GM12865 (cell line): ENCODE results near the gene C14orf93.

ENCODE experiments used
- DNase-seq: peaks from one replicate; pipeline ENCODE4 v3.0.0; 2010; ENCODE audit warnings: low read depth
- H3K4me3 ChIP-seq: 2 replicates; pipeline ENCODE4 v1.5.1; 2011; ENCODE audit warnings: mild to moderate bottlenecking, low read depth, low read length, control low read depth
- CTCF ChIP-seq: IDR thresholded peaks from 2 replicates; pipeline ENCODE4 v1.5.1; 2011; ENCODE audit warnings: low read length, control low read depth, low read depth, inconsistent platforms; ENCODE audit not compliant: insufficient read depth; ENCODE audit errors: missing control alignments

C14orf93 gene

GRCh38 chr14:23051141-23052057, 41.5 kb upstream of the C14orf93 start:
- no peak for DNase-seq
- TF ChIP-seq CTCF: no peak
- H3K4me3 ChIP-seq: no peak overlapping the region

GRCh38 chr14:23049011-23049410, 39.1 kb upstream of the C14orf93 start:
- no peak overlapping the region for H3K4me3 ChIP-seq
- no peak for TF ChIP-seq CTCF
- no peak for DNase-seq

GRCh38 chr14:23047751-23048693, 38.1 kb upstream of the C14orf93 start:
- no peak for DNase-seq
- no peak for TF ChIP-seq CTCF
- H3K4me3 ChIP-seq: no peak overlapping the region

GRCh38 chr14:23047034-23047634, 37.2 kb upstream of the C14orf93 start:
- no peak for DNase-seq
- no peak overlapping the region for H3K4me3 ChIP-seq
- TF ChIP-seq CTCF: no peak

DNA sequence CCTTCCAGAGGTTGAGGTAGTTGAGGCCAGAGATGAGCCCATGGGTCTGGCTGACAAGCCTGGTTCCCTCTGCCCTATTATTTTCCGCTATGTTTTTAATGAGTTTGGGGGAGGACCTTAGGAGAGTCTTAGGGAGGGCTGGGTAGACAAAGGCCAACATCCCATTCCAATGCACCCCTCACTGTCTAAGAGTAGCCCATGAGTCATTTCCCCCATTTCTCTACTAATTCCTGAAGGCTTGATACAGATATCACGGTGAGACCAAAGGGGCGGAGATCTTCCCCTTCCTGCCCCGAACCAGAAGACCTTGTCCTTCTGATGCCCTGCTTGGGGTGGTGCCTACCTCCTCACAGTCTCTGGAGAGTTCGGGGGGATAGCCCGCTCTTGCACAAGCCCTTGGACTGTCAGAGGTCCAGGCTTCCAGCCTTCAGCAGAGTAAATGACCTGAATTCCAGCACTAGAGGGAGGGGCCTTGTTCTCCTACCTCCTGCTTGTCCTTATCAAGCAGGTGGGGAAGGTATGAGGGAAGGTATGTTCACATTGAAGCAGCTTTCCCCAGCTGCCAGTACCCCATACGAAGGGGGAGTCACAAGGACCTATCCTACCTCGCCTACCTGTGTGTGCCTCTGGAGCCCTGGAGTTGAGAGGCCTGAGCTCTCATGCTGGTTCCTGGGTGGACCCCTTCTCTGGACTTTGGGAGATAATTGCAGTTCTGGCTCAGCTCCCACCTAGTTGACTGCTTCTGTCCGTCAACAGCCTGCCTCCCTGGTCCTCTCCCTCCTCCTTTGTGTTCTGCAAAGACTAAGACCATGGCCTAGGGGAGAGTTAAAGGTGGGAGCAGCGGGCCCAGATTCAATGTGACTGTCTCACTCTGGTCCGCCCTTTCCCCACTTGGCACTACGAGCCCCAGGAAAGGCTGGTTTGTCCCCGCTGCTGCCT, 35.7 kb upstream of the C14orf93 start:
- TF ChIP-seq CTCF: no peak
- no peak for DNase-seq

GRCh38 chr14:23044840-23045239, 34.9 kb upstream of the C14orf93 start:
- H3K4me3 ChIP-seq: no peak overlapping the region
- DNase-seq: no peak
- no peak for TF ChIP-seq CTCF

More for the DNA sequence above, 35.7 kb upstream of the C14orf93 start:
- no peak overlapping the region for H3K4me3 ChIP-seq
